ENCODE results near the gene CHI3L1.

CHI3L1 gene

GRCh38 chr1:203179667-203180005 is 6.9 kb downstream of the CHI3L1 start:
- no peak for DNase-seq

GRCh38 chr1:203178821-203179666 is 7.5 kb downstream of the CHI3L1 start:
- DNase-seq = no peak

- no peak for DNase-seq
Measured at GRCh38 chr1:203178083-203178482, 8.4 kb downstream of the CHI3L1 start.

- DNase-seq = no peak
Measured at GRCh38 chr1:203177470-203178039, 8.9 kb downstream of the CHI3L1 start.

GRCh38 chr1:203177036-203177405 is 9.5 kb downstream of the CHI3L1 start:
- no peak for DNase-seq

- no peak for DNase-seq
Measured at GRCh38 chr1:203176273-203177035, 10.1 kb downstream of the CHI3L1 start.

- DNase-seq = no peak
Measured at GRCh38 chr1:203175827-203176241, 10.7 kb downstream of the CHI3L1 start.

- no peak for DNase-seq
Measured at GRCh38 chr1:203175237-203175826, 11.2 kb downstream of the CHI3L1 start, which contains the start of gene MYBPH. Gene MYBPH, minus strand, starts transcription at chr1:203175826. Its CDS starts 71 bp downstream, at chr1:203175755.

- no peak for DNase-seq
Measured at GRCh38 chr1:203174324-203174985, 12.0 kb downstream of the CHI3L1 start.

GRCh38 chr1:203173566-203173965 is 12.9 kb downstream of the CHI3L1 start:
- DNase-seq = no peak

- no peak for DNase-seq
Measured at GRCh38 chr1:203173011-203173555, 13.4 kb downstream of the CHI3L1 start.

- DNase-seq = peak; percentile 41
Measured at GRCh38 chr1:203172184-203173010, 14.1 kb downstream of the CHI3L1 start.

GRCh38 chr1:203171341-203172183 is 14.9 kb downstream of the CHI3L1 start:
- no peak for DNase-seq

- DNase-seq = no peak
Measured at GRCh38 chr1:203170625-203171330, 15.7 kb downstream of the CHI3L1 start.

- DNase-seq = no peak
Measured at GRCh38 chr1:203169770-203170520, 16.6 kb downstream of the CHI3L1 start.

- DNase-seq = no peak
Measured at GRCh38 chr1:203168991-203169390, 17.5 kb downstream of the CHI3L1 start.

- DNase-seq = no peak
Measured at GRCh38 chr1:203168256-203168786, 18.2 kb downstream of the CHI3L1 start.

- no peak for DNase-seq
Measured at GRCh38 chr1:203167913-203168200, 18.6 kb downstream of the CHI3L1 start.
